Heart left ventricle (tissue), 13 donors: ENCODE data around the gene ULK1.

ENCODE experiments used
- CTCF ChIP-seq, 12 donors: fragments of 200-600 bp; sonication (generic) in 4 of 12; IDR thresholded peaks; one replicate each; pipeline versions ENCODE4 v1.5.0 to v1.8.0; 2018 to 2022; ENCODE audit warnings: antibody characterized with exemption in 12 of 12, mild to moderate bottlenecking in 5 of 12
- POLR2A ChIP-seq, 2 donors: fragments of 450-650 bp; IDR thresholded peaks; one replicate each; pipeline ENCODE4 v1.6.1; 2017; ENCODE audit warnings: antibody characterized with exemption in 2 of 2, mild to moderate bottlenecking in 2 of 2, moderate library complexity in 2 of 2
- donor health status: ischemic (EF 13 %, LVEDD 7.1; RV severe dilation, severe dysfunction).
- donor health status: DM: no; HTN: yes; CAD: no.
- donor health status: DM: no; HTN: no; CAD: no.
- donor health status: ischemic (EF 25% LVEDD 6.9; RV normal size, moderate dysfunction).
- donor health status: ischemic (EF 25% LVEDD 5.7; RV mildly dilated, moderate dysfunction).
- donor health status: ischemic (EF 35%, LVEDD 5.7; RV mildly dilated, moderate dysfunction).
- donor health status: nonischemic (EF 11% LVEDD 7.7; RV severe dilation, severe dysfunction).
- donor health status: DM: yes; HTN: yes; CAD: no.
- donor health status: PGD.
- donor health status: ischemic (EF 29% LVEDD 5.4; RV normal size, mild dysfunction).
- donor health status: nonischemic (EF 23%, LVEDD 6.1; RV moderate dilation, normal function).

GRCh38 chr12:131902332-131903241 is 8.2 kb downstream of the ULK1 start:
- TF ChIP-seq CTCF (IDR thresholded peaks at IDR 0.05), result no peak
- TF ChIP-seq POLR2A (IDR thresholded peaks at IDR 0.05), result no peak
